HG03432 (cell line): Measurements from ENCODE around the gene ANGPTL1.
"Not testable (repeated sequence)": the region's sequence is repeated elsewhere in the genome, so short reads cannot be mapped to it uniquely, and the experiment has no call there.

Experiments
- ATAC-seq: cut with Tn5 transposase; IDR thresholded peaks from one replicate; pipeline ENCODE4 v1.9.1; 2021; ENCODE audit warnings: mild to moderate bottlenecking, moderate library complexity; ENCODE audit not compliant: unreplicated experiment

ANGPTL1 gene

DNA sequence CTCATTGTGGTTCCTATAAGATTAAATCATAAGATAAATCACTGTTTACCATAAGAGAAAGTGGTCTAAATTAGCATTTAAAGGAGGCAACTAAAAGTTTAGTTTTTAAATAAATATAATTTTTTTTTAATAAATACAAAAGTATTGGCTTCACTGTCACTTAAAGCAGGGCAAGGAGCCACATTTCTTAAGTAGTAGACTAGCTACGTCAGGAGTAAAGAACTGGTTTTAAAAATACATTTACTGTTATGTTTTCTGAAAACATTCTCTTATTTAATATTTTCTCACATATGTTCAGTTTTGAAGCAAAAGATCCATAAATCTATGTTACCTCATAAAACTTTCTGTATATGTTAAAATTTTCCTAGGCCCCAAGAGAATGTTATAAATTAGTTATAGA, 2.2 kb downstream of the ANGPTL1 start:
- ATAC-seq, result no peak

DNA sequence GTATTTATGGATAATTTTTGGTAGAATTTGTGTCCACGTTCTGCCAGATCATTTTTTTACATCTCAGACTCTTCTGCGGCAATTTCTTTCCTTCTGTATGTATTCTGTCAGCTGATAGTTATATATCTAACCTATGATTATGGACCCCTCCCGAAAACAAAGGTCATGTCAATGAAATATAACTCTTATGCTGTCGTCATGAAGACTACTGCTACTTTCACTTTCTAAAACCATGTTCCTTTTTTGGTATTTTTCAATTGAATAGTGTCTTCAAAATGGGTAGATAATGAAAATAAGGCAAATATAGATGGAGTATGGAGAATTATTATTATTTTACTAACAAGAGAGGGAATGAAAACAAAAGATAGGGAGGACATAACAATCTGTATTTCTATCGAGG, 3.2 kb downstream of the ANGPTL1 start:
- ATAC-seq, result no peak

DNA sequence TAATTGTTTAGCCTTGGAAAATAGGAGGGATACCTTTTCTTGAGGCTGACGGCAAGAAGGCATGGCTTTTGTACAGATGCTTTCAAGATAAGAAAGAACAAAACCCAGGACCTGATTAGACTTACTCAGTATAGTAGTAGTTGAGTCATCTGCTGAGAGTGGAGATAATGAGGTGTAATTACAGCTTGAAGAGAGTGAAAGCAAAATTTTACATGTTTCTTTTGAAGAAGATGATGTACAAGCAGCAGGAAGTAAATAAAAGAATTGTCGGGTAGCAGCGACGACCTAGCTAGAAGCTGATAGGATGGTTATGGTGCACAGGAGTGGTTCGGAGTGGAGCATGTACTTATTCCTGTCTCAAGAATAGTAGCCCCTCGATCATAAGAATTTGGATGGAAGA, 6.6 kb downstream of the ANGPTL1 start:
- ATAC-seq, result no peak

DNA sequence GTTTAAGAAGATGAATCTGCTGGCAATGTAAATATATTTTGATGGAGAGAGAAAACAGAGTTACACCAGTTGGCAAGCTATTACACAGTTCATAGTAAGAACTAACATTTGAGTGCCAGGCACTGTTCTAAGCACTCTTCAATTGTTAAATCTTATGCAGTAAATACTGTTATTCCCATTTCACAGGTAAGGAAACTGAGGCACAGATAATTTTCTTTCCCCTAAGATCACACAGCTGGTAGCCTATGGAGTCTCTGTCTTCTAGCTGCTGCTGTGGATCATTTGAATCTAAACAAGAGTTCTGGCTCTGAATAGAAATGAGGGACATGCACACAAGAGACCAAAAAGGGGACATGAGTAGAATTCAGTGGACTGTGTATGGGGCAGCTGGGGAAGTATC, 8.0 kb downstream of the ANGPTL1 start:
- ATAC-seq, result no peak

DNA sequence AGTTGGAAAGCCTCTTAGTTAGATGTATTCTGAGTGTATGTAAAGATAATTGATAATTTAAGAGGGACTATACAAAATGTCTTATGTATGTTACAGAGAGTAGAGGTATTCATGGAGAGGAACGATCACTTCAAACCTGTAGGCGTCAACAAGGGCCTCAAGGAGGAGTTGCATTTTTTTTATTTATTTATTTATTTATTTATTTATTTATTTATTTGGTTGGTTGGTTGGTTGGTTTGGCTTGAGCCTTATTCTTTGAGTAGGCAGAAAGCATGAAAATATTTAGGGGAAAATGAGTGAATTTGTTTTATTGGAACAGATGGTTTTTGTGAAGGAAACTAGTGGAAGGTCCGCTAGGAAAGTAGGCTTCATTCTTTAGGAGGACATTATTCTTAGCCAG, 8.5 kb downstream of the ANGPTL1 start:
- no peak for ATAC-seq

DNA sequence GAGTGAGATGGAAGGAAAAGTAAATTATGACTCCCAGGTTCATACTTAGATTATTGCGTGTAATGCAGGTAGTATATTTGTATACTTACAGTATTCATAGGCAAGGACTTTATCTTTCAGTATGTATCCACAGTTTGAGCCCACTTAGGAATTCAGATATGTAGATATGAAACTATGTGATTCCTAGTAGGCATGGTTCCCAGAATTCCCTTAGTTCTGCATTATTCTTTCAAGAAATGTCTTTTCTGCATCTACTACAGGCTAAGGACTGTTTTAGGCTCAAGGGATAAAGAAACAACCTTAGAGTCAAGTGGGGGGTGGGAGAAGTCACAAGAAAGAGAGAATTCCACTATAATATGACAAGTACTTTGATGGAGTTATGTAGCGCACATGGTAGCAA, 13.8 kb downstream of the ANGPTL1 start:
- no peak for ATAC-seq

DNA sequence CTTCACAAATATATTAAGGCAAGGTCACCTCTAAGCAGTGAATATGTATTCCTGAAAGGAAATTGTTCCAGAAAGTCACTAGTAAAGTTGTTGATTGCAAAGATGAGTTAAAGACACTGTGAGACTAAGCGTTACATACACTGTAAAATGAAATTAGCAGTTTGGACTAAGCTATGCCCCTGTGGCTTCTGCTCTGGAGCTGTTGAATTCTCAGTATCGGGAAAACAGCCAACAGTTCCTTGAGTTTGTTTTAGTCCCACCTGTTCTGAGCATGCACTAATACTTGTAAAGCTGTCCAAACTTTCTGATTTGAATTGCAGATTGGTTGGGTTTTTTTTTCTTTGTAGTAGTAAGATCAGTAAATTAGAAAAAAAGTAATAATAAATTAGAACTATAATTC, 21.0 kb downstream of the ANGPTL1 start:
- no peak for ATAC-seq

DNA sequence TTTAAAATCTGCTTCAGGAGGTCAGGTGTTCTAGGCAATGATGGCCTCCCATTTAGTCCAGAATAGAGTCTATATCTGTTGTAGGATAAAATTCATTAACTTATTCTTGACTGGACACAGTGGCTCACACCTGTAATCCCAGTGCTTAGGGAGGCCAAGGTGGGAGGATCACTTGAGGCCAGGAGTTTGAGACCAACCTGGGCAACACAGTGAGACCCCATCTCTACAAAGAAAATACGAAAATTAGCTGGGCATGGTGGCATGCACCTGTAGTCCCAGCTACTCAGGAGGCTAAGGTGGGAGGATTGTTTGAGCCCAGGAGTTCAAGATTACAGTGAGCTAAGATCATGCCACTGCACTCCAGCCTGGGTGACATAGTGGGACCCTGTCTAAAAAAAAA, 23.0 kb downstream of the ANGPTL1 start:
- not testable (repeated sequence) for ATAC-seq

DNA sequence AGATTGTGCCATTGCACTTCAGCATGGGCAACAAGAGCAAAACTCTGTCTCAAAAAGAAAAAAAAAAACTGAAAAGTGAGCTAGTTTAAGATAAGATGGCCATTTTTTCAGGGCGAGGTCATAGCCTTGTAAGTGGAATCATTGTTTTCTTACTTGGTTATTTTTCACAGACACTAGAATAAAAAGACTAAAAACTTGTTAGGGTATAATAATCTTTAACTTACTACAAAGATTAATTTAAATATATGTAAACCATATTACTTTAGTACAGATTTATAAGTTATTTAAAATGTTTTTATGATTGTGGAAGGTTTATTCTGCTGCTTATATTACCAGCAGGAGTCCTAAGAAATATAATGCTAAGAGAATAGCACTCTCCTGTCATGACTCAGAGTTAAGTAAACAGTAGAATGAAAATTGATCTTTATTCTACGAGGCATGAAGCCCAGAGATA, 23.5 kb downstream of the ANGPTL1 start:
- no peak for ATAC-seq

DNA sequence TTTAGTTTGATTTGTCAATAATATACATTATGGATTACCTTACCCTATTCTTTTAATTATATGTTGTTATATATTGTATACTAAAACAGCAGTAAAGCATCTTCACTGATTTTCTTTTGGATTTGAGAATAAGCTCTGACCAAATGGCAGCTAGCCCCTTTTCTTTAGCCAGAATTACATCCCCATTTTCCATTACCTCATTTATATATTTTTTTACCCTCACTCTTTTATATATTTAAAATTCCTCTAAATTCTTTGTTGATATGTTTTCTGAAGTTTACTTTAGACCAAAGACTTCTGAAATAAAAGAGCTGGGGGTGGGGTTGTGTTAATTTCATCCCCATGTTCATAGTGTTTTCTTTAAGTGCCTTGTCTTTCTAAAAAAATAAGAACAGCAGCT, 24.6 kb downstream of the ANGPTL1 start:
- ATAC-seq, result no peak

DNA sequence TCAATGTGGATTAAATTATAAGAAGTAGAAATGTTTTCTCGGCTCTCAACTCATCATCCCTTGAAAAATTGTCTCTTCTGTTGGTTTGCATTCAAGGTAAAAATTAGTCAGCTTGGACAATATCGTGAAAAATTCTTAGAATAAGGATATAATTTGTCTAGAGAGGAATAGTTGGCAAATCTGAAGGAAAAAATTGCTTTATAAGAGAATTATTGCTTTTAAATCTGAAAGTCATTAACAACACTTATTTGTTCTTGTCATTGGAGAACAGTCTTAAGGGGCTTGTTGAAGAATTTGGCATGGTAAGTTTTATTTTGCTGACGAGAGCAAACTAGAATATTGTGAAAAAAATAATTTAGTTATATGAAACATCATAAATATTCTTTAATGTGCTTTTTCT, 26.4 kb downstream of the ANGPTL1 start:
- no peak for ATAC-seq

DNA sequence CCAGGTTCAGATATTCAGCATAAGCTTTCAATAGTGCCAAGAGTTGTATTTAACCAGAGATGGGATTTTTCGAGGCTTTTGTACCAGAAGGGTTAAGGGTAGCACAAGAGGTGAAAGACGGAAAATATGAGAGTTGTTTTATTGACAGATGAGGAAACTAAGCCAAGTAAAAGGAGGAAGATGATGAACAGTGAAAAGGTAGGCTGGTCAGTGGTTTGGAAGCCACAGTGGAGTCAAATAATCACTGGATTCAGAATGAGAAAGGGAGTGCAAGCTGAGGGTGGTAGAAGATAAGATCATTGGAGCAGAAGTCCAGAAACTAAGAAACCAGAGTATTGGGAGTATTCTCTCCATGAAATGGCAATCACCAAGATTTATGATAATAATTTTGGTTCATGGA, 45.7 kb downstream of the ANGPTL1 start:
- no peak for ATAC-seq

DNA sequence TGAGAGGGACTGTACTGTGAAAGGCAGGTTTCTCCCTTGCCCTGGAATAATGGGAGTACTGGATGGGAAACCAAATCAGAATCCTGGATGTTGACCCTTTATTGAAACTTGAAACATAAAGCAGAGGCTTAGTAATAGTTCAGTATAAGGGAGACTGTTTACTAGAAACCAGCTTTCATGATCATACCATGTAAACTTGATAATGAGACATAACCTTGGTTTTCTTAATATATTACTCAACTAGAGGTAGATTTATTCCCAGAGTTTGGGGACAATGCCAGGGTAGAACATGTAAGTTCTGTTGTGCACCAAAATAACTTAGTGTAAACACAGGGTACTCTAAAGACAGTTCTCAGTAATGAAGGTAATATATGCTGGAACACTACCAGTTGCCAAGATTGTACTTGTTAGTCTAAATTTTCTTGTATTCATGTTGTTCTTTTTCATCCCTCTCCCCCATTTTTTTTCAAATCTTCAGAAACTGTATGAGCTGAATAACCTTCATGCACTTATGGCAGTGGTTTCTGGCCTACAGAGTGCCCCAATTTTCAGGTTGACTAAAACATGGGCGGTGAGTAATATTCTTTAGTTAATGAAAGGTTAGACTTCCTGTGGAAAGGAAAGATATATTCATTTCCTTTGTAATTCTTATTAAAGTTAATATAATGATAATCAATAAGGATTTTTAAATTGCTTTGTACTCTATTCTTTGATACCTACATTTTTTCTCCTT, 49.6 kb downstream of the ANGPTL1 start:
- peak; percentile 76 for ATAC-seq

DNA sequence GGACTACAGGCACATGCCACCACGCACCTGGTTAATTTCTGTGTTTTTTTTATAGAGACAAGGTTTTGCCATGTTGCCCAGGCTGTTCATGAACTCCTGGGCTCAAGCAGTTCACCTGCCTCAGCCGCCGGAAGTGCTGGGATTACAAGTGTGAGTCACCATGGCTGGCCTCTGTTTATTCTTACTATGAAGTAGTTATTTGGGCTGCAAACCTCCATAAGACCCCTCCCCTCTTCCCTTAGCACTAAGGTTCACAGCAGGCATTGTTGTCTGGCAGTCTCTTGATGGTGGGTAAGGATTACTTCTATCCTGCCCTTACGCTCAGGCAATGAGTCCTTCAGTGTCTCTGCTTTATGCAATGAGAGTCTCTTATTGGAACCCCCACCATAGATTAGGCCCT, 51.8 kb downstream of the ANGPTL1 start:
- no peak for ATAC-seq

DNA sequence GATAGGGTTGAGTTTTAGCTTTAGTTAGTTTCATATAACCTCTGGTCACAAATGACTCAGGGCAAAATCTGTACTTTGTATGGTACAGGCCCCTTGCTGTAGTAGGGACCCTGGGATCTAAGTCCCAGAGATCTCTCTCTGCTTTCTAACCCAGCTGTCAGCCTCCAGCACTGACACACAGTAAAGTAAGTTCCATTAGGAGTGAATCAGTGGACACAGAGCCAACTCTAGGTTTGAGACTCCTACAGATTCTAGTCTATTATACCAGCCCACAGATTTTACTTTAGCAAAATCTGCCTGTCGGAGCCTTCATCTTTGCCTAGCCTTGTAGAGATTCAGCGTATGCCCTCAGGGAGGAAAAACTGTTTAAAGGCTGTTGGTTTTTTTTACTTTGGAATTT, 52.5 kb downstream of the ANGPTL1 start:
- no peak for ATAC-seq

DNA sequence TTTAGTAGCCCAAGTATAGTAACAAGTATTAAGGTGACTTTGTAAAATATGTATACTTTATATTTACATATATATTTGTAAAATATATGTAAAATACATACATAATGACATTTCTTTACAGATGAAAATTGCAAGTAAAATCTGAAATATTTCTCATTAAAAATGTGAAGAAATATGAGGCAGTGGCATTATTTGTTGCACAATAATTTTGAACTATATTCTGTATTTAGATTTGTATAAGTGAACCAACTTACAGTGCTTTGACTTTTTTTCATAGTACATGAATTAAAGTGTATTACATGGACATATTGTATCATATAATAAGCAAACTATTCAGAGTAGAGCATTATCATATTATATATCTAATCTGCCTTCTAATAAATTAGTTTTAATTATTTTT, 60.3 kb downstream of the ANGPTL1 start:
- no peak for ATAC-seq

DNA sequence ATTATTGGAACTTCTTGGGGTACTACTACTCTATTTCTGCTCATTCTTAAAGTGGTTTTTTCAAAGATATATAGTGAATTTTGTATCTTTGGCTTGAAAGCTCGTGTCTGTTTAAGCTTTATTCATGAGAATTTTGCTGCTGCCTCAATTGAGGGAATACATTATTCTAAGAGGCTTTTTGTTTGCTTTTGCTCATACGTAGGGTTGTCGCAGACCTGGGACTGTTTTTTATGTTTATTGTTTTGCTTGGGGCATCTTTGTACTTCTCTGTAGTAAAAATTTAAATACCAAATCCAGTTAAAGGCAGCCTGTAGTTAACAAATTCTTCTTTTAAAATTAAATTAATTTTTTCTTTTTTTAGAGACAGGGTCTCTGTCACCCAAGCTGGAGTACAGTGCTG, 62.3 kb downstream of the ANGPTL1 start:
- ATAC-seq, result no peak

DNA sequence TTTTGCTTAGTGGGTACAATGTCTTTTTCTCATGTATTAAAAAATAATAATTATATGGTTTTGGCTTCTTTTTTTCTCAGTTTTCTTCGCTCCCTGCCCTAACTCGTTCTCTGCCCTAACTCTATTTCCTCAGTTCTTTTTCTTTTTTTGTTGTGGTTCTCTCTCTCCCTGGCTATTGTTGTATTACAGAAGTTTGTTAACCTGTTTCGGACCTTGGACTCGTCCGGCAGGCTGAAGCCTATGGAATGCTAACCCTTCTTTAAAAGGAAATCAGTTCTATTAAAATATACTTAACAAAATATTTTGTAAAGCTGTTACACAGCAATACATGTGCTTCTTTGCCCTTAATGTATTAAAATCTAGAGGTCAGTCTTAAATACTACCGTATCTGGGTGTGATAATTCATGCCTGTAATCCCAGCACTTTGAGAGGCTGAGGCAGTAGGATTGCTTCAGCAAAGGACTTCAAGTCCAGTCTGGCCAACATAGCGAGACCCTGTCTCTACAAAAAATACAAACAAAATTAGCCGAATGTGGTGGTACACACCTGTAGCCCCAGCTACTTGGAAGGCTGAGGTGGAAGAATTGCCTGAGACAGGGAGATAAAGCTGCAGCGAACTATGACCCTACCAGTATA, 64.1 kb downstream of the ANGPTL1 start:
- no peak for ATAC-seq

DNA sequence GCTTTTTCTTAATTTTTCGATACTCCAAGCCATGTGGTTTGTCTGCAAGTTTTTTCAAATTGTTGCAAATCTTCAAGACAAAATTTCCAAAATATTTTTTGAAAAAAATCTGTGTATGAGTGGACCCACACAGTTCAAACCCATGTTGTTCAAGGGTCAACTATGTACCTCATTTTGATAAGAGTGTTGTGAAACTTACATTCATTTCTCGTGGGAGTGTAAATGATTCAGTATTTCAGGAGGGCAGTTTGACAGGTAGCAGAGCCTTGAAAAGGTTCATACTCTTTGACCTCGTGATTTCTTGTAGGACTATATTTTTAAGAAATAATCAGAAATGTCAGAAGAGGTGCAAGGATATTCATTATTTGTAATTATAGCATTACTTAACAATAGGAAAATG, 68.0 kb downstream of the ANGPTL1 start:
- ATAC-seq, result no peak
